NB4 (cell line): ENCODE data around the gene HECA.

ENCODE experiments used
- MAX ChIP-seq: IDR thresholded peaks from 2 replicates; pipeline ENCODE4 v1.6.1; 2011; ENCODE audit warnings: low read depth, low read length
- MYC ChIP-seq: IDR thresholded peaks from 2 replicates; pipeline ENCODE4 v1.6.1; 2011; ENCODE audit warnings: low read depth, low read length
- POLR2A ChIP-seq: IDR thresholded peaks from 2 replicates; pipeline ENCODE4 v1.6.1; 2011; ENCODE audit warnings: mild to moderate bottlenecking; ENCODE audit not compliant: insufficient read length; ENCODE audit errors: extremely low read depth
- TF ChIP-seq, protein P1 (sequence below): IDR thresholded peaks from one replicate; pipeline ENCODE4 v1.5.1; 2012; ENCODE audit warnings: low read depth, low read length

- TF ChIP-seq, protein P1, sequence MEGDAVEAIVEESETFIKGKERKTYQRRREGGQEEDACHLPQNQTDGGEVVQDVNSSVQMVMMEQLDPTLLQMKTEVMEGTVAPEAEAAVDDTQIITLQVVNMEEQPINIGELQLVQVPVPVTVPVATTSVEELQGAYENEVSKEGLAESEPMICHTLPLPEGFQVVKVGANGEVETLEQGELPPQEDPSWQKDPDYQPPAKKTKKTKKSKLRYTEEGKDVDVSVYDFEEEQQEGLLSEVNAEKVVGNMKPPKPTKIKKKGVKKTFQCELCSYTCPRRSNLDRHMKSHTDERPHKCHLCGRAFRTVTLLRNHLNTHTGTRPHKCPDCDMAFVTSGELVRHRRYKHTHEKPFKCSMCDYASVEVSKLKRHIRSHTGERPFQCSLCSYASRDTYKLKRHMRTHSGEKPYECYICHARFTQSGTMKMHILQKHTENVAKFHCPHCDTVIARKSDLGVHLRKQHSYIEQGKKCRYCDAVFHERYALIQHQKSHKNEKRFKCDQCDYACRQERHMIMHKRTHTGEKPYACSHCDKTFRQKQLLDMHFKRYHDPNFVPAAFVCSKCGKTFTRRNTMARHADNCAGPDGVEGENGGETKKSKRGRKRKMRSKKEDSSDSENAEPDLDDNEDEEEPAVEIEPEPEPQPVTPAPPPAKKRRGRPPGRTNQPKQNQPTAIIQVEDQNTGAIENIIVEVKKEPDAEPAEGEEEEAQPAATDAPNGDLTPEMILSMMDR: no peak
- TF ChIP-seq POLR2A (no peak), MYC (no peak), MAX (no peak)
Measured at GRCh38 chr6:139187489-139187888, 52.6 kb downstream of the HECA start.
